Lower leg skin (tissue), 3 donors: ENCODE results near the gene UBA1.

ENCODE experiments used
- CTCF ChIP-seq, 3 donors: fragments of 450-650 bp; IDR thresholded peaks; one replicate each; pipeline ENCODE4 v1.5.1; 2016; ENCODE audit warnings: antibody characterized with exemption in 3 of 3, mild to moderate bottlenecking in 3 of 3, moderate library complexity in 2 of 3
- POLR2A ChIP-seq, 2 donors: fragments of 450-650 bp; IDR thresholded peaks; one replicate each; pipeline ENCODE4 v1.6.1; 2016 to 2017; ENCODE audit warnings: antibody characterized with exemption in 2 of 2, mild to moderate bottlenecking in 1 of 2, moderate library complexity in 1 of 2

GRCh38 chrX:47217852-47218279 lies 24.2 kb downstream of the UBA1 start:
- TF ChIP-seq POLR2A (IDR thresholded peaks at IDR 0.05) (no peak), CTCF (IDR thresholded peaks at IDR 0.05) (no peak)
